OCI-LY3 (cell line): Measurements from ENCODE around the gene AGAP5.

Experiments
- CTCF ChIP-seq: fragments of 200-600, 300-600 bp; sonication (generic); IDR thresholded peaks from 2 replicates; pipeline ENCODE4 v1.5.1; 2014; ENCODE audit warnings: antibody characterized with exemption, low read length, low read depth
- EZH2phosphoT487 ChIP-seq: fragments of 200-600 bp; shearing (Covaris generic); IDR thresholded peaks from 2 replicates; pipeline ENCODE4 v1.6.1; 2018; ENCODE audit warnings: antibody characterized with exemption, mixed run types, low read depth

- TF ChIP-seq CTCF (no peak), EZH2phosphoT487 (no peak)
Measured at GRCh38 chr10:73723516-73723915, 25.6 kb upstream of the AGAP5 start.
